HG03095 (cell line): ENCODE measurements around the gene CHKB.

Experiments
- ATAC-seq: cut with Tn5 transposase; IDR thresholded peaks from one replicate; pipeline ENCODE4 v1.9.1; 2021; ENCODE audit warnings: moderate library complexity; ENCODE audit not compliant: unreplicated experiment

The CHKB gene

DNA sequence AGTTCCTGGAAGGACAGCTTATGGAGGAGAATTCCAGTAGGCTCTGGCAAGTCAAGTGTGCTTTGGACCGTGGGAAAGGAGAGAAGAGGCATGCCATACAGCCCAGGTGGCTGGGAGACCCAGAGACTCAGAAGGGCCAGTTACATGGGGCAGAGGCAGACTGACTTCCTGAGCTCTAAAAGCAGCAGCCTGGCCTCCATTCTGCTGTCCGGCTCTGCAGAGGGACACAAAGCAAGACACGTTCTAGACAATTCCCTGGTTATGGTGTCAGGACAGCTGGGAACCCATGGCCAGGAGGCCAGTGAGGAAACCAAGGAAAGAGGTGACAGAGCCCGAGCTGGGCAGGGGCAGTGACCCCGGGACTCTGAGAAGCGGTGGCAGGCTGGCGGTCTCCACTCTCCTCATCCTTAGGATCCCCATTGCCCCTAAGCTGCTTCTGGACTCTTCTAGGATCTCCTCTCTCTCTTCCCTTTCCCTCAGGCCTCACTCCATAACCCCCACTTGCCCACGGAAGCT, 7.2 kb downstream of the CHKB start:
- no peak for ATAC-seq

DNA sequence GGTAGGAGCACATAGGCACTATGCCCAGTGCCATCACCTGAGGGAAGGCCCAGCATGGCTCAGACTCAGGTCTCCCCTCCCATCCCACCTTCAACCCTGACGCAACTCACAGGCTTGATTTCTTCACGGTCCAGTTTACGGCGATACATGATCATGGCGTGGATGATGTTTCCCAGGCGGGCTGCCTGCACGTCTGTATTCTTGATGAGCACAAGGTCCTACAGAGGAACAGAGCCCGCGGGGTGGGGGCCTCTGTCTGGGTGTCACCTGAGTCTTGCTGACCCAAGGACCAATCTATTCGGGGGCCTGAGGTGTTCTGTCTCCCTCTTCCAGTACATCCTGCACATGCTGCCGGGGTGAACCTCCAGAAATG, 8.3 kb downstream of the CHKB start:
- ATAC-seq, result no peak

DNA sequence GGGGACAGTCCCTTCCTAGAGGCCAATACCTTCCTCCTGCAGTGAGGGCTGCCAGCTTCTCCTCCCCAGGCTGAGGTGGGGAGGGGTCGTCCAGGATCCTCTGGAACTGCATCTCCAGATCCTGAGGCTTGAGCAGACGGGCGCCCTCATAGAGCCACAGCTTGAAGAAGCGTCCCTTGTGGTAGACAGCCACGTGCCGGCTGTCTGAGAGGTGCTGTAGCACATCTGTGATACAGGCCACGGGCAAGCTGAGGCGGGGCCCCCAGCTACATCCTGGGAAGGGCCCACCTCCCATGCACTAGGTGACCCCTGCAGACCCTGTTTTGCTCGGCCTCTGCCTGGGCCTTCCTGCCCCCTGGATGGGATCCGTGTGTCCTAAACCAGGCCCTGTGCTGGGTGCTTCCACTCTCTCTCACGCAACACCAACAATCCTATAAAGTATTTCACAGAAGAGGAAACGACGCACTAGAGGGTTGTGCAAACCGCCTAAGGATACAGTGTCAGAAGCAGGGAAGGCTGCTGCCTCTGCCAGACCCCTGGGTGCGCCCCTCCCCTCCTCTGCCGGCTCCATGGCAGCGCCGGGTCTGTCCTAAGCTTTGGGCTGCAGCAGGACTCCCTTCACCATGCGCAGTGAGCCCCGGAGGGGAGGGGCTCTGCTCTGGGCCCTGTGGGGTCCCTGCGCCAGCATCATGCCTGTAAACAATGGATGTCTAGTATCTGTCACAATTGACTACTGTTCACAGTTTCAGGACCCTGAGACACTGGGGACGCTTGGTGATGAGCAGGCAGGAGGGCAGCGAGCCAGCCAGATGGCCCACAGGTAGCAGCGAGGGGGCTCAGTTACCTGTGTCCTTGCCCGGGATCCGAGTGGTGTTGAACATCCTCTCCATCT, 8.9 kb downstream of the CHKB start:
- ATAC-seq, result no peak

DNA sequence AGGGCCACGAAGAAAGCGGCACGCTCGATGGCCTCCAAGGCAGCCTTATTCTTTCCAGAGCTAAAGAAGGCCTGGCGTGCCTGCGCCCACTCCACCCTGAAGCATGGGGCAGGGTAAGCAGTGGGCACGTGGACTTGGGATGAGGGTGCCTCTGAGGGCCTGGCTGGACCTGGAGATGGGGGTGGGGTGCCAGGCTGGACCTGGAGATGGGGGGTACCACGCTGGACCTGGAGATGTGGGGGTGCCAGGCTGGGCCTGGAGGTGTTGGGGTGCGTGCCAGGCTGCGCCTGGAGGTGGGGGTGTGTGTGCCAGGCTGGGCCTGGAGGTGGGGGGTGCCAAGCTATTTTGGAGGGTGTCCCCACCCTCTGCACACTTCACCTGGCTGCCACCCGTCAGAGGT, 9.7 kb downstream of the CHKB start:
- ATAC-seq, result no peak

DNA sequence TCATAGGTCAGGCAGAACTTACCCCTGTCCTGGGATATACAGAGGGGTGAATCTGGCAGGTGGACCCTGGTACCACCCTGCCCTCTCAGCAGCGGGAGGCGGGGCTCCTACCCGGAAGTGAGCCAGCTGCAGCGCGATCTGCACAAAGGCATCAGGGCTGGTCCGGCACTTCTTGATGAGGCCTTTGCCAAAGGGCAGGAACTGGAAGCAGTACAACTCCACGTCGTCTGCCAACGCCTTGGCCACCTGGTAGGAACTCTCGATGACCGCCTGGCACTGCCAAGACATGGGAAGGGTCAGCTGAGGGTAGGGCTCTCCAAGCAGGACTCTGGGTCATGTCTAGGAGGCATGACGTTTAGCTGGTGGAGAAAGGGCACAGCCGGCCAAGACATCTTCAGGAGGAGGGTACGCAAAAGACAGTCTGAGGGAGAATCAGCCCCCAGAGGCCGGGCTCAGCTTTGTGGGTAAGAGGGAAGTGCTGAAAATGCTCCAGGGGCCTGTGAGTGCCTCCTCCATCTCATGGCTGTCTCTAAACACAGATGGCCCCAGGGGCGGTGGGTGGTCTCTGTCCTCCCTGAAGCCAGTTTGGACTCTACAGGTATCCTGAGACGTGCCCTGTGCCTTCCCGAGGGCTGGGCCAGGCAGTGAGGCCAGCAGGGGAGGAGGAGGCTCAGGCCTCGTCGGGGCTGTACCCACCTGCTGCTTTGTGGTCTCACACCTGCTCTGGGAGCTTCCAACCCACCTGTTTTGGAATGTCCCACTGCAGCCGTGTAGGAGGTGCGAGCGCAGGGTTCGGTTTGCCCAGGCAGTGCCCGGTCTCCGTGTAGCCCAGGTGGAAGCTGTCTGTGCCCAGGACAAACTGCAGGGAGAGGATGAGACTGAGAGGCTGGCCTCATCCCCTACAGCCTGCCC, 11.1 kb downstream of the CHKB start:
- no peak for ATAC-seq

DNA sequence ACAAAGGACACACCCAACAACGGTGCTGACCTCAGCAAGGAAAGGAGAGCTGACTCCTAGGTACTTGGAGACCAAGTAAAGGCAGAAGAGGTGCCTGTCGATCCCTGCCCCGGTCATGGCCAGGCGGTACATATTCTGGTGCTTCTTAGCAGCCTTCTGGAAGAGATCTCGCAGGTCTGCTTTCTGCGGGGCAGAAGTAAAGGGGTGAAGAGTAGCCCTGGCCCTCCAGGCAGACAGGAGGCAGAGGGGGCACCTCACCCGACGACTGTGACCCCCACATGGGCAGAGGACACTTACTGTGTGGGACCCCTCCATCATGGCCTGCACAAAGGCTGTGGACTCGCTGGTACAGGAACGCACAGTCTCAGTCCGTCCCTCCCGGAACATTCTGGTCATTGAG, 11.8 kb downstream of the CHKB start:
- no peak for ATAC-seq

DNA sequence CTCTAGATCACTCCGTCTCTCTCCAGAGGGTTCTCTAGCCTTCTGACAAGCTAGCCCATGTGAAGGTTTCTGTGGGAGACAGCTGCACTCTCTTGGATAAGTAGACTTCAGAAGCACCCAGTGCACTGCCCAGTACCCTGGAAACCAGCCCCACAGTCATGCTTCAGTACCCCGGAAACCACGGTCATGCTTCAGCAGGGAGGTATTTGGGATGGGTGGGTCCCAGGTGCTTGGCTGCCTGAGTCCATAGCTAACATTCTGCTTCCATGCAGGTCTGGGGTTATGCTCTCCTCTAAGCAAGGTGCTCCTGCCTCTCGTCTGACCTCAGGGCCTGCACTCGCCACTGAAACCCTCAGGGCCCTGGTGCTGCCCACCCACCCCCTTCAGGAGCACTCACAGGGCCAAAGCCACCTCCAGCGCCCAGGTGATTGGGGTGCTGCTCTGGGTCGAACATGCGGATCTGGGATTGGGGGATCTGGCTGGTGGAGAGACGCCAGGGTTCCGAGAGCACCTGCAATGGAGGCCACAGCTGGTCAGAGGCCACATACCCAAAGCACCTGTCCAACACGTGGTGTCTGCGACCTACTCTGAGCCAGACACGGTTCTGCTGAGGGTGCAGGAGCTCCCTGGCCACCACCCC, 12.6 kb downstream of the CHKB start:
- ATAC-seq, result no peak

DNA sequence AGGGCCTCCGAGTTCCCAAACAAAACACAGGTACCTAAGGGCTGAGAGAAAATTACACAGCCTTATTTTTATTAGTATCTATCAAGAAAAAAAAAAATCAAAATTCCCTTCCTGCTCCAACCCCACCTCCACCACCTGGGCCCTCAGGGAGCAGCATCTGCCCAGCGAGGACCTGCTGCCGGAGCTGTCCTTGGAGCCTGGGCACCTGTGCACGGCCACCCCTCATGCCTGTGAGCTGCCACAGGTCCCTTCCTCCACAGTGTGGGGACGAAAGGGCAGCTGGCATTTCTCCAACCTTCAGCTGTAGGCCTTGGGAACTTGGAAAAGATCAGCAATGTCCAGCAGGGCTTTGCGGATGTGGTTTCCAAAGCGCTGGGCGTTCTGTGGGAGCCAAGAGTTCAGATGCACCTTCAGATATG, 13.6 kb downstream of the CHKB start:
- no peak for ATAC-seq

DNA sequence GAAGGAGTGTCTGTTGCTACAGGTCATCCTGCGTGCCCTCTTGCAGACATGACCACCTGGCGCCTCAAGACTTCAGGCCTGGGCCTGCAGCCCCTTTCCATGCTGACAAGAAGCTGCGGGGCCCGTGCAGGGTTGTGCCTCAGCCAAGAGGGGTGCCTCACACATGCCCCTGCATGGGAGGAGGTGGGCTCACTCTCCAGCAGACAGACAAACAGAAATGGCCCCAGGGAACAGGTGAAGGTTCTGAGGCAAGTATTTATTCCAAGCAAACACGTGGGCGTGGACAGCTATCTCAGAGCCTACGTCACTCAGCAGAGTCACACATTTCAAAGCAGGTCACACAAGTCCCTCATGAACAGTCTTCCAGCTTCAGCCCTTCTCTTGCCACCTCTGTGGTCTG, 14.0 kb downstream of the CHKB start:
- no peak for ATAC-seq

DNA sequence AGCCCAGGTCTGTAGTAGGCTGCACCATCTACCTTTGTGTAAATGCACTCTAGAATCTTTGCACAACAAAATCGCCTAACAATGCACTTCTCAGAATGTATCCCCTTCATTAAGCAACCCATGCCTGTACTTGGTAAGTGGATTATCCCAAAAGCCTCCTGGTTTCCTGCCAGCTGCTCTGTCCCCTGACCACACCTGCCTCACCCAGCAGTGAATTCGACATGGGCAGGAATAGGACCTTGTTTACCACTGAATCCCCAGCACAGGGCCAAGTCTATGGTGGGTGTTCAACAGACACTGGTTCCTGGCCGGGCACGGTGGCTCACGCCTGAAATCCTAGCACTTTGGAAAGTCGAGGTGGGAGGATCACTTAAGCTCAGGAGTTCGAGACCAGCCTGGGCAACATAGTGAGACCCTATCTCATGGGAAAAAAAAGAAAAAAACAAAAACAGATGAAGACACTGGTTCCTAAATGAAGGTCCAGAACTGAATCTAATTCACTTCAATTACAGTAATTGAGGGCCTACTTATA, 14.9 kb downstream of the CHKB start:
- no peak for ATAC-seq

DNA sequence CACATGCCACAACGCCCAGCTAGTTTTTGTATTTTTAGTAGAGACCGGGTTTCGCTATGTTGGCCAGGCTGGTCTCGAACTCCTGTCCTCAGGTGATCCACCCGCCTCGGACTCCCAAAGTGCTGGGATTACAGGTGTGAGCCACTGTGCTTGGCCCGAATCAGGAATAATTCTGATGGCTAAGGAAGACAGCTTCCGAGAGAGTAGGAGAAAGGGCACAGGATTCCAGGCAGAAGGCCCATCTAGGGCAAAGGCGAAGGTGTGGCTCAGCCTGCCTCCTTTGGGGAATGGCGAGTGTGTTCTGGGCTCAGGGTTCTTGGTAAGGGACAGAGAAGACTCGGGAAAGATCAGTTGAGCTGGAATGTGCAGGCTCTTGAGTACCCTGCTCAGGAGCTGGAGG, 18.4 kb downstream of the CHKB start:
- ATAC-seq, result no peak

DNA sequence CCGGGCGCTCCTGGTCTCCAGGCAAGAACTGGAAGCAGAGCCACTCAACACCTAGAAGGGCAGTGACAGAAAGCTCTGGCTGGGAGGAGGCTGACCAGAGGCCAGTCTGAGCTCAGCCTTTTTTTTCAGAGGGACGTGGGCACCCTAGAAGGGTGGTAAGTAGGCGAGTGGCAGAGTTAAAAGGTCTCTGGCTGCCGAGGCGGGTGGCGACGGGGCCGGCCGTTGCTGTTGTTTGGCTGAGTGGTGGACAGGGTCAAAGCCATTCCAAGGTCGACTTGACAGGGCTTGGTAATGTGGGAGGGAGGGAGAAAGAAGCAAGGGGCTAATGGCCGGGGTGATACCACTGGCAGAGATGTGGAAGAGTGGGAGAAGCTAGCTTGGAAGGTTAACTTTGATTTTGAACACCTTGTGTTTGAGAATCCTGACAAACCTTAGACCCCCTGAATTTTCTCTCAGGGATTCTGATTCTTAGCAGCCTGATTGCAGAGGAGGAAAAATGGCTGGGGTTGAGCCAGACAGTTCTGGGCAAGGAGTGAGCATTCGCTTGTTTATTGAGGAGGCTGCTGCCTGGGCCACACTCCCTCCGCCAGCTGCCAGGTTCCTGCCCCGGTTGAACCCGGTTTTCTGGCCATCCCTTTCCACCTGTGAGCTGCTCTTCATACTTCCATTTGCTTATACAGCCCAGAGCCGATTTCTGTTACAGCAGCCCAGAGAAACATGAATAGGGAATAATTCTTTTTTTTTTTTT, 19.1 kb downstream of the CHKB start:
- no peak for ATAC-seq

DNA sequence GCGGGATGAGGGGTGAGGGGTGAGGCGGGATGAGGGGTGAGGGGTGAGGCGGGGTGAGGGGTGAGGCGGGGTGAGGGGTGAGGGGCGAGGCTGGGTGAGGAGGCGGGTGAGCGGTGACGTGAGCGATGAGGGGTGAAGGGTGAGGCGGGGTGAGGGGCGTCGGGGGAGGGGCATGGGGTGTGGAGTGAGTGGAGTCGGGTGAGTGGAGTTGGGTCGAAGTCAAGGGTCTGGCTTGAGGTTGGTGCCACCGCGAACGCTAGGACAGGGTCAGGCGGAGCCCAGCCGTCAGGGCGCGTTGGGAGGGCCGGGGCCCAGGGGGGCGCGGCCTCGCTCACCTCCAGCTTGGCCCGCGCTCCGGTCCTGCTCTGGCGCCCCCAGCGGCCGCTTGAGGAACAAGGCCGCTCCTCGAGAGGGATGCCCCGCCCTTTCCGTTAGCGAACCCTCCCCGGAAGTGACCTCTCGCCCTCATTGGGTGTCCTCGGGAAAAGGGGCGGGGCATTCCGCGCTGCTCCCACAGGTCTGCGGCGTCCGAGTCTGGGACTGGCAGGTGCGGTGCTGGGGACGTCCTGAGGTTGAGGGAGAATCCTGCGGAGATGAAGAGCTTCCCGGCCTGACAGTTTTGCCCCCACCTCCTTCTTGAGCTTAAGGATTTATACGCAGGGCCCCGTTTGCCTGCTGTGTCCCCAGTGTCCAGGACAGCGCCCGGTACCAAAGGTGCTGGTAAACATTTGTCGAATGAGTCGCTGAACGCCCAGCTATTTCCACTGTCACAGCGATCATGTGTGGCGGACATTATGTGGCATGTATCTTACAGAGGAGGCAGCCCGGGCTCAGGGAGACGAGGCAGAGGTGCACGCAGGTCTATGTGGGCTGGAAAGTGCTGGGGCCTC, 19.9 kb downstream of the CHKB start, which contains the start of gene SYCE3:
TSS of gene SYCE3 (minus strand) at position 397 of the 890 bp plus-strand sequence. CDS start 6,514 bp downstream, outside the sequence.
- ATAC-seq, result peak; percentile 92

DNA sequence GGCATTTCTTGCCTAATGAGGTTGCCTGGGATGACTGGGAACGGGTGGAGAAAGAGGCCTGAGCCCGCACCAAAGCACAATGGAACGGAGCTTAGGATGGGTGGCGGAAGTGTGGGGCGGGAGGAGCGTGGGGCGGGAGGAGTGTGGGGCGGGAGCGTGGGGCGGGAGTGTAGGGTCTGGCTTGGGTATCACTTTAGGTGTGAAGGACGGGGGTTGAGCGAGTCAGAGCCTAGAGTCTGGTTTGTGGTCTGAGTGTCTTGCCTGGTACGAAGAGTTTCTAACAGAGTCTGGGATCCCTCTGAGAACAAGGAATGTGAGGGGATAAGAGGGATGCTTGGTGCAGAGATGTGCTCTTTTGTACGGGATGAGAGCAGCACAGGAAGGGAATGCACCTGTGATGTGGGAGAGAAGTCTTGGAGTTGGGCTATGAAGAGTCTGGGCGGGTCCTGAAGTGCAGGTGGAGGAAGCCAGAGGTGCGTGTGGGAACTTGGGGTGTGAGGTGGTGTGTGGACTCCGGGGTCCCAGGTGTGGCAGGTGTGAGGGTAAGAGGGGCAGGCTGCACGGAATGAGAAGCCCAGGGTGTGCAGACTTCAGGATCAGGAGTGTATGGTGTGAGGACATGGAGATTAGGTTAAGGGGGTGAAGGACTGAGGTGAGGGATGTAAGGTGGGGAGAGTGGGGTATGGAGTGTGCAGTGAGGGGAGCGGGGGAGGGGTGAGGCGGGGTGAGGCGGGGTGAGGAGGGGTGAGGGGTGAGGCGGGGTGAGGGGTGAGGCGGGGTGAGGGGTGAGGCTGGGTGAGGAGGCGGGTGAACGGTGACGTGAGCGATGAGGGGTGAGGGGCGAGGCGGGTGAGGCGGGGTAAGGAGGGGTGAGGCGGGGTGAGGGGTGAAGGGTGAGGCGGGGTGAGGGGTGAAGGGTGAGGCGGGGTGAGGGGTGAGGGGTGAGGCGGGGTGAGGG, 21.0 kb downstream of the CHKB start:
- no peak for ATAC-seq

DNA sequence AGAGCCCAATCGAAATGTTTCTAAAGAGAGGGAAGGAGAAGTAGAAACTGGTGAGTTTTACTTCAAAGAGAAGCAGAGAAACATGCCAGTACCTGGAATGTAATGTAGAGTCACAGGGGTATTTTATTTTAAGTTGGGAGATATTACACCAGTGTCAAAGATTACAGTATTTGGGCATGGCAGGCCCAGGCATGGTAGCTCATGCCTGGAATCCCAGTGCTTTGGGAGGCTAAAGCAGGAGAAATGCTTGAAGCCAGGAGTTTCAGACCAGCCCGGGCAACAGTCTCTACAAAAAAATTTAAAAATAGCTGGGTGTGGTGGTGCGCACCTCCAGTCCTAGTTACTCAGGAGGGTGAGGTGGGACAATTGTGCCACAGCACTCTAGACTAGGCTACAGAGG, 22.6 kb downstream of the CHKB start:
- no peak for ATAC-seq

DNA sequence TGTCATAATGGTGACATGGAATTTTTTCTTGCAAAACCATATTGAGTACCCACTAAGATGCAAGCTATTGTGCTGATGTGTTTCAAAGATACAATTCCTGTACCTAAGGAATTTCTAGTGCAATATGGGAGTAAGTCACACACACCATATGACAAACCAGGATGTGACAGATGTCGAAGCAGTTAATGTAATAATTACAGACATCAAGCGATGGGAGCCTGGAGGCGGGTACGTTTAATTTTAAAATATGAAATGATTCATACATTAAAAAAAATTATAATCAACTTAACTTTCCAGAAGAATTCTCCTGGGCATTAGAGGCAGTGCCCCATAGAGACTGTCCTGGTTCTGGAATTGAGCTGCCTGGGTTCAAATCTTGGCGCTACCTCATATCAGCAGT, 25.9 kb downstream of the CHKB start:
- ATAC-seq, result no peak

DNA sequence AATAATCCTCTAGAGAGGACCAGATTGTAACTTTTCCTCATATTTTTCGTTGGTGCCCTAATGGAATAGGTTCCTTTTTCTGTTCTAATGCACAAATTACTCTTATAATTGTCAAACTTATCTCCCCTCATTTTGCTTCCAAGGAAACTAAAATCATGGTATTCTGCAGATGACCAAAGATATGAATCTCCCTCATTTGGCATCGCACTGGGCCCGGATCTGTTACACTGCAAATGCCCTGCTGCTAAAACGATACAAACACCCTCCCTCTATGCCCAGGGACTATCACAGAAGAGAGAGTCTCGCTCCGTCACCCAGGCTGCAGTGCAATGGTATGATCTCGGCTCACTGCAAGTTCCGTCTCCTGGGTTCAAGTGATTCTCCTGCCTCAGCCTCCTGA, 29.3 kb downstream of the CHKB start:
- ATAC-seq, result no peak

DNA sequence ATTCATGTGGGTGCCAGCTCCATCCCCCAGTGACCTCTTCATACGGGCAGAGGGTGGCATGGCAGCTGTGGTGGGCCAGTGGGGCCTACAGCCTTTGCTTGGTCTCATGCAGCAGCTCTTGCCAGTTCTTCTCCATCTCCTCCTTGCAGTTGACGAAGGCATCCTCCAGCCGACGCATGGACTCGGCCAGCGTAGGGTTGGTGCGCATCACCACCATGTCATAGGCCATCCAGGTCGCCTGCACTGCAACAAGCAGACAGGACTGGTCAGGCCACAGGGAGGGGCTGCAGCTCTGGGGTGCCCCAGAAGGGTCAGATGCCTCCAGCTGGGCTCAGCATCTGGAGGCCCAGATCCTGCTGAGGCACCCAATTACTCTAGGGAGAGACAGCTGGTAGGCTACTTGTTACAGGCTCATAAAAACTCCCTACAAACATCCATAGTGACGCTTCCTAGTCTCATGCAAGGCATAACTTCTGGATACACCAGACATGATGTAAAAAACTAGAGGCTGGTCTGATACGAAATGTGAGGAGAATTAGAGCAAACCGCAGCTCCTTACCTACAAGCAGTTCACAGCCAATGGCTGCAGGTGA, 31.4 kb downstream of the CHKB start:
- no peak for ATAC-seq
